MM.1S (cell line): ENCODE data around the gene FBF1.

Source experiments
- DNase-seq: peaks from one replicate; pipeline ENCODE4 v3.0.0-alpha.2; 2015
- H2AFZ ChIP-seq: fragments of 300-600 bp; sonication (generic); 2 replicates; pipeline ENCODE4 v1.6.0; 2016; ENCODE audit warnings: antibody characterized with exemption, low read length
- H3F3A ChIP-seq: fragments of 300-600 bp; sonication (generic); 2 replicates; pipeline ENCODE4 v1.6.1; 2016; ENCODE audit warnings: mild to moderate bottlenecking, antibody characterized with exemption, low read length, moderate library complexity, mixed read lengths; ENCODE audit not compliant: insufficient read depth
- H3K27ac ChIP-seq: fragments of 300-600 bp; sonication (generic); 2 replicates; pipeline ENCODE4 v1.5.1; 2016; ENCODE audit warnings: mild to moderate bottlenecking, low read length
- H3K27me3 ChIP-seq: fragments of 300-600 bp; sonication (generic); replicated peaks from 2 replicates; pipeline ENCODE4 v1.6.0; 2016; ENCODE audit warnings: low read length; ENCODE audit not compliant: insufficient read depth
- H3K36me3 ChIP-seq: fragments of 300-600 bp; sonication (generic); replicated peaks from 2 replicates; pipeline ENCODE4 v1.6.1; 2016; ENCODE audit warnings: mild to moderate bottlenecking, low read length, mixed read lengths; ENCODE audit not compliant: insufficient read depth
- H3K4me1 ChIP-seq: fragments of 300-600 bp; sonication (generic); 2 replicates; pipeline ENCODE4 v1.6.1; 2016; ENCODE audit warnings: low read length, mixed read lengths
- H3K4me2 ChIP-seq: fragments of 300-600 bp; sonication (generic); 2 replicates; pipeline ENCODE4 v1.6.0; 2016; ENCODE audit warnings: low read depth, low read length
- H3K4me3 ChIP-seq: fragments of 300-600 bp; sonication (generic); 2 replicates; pipeline ENCODE4 v1.5.1; 2016; ENCODE audit warnings: low read length, mixed read lengths
- H3K79me2 ChIP-seq: fragments of 300-600 bp; sonication (generic); 2 replicates; pipeline ENCODE4 v1.6.1; 2016; ENCODE audit warnings: mixed run types, low read length, mixed read lengths
- H3K9ac ChIP-seq: fragments of 300-600 bp; sonication (generic); 2 replicates; pipeline ENCODE4 v1.6.1; 2016; ENCODE audit warnings: low read length, mixed read lengths
- H3K9me2 ChIP-seq: fragments of 300-600 bp; sonication (generic); replicated peaks from 2 replicates; pipeline ENCODE4 v1.6.1; 2016; ENCODE audit warnings: mild to moderate bottlenecking, low read length, mixed read lengths; ENCODE audit not compliant: insufficient read depth
- H3K9me3 ChIP-seq: fragments of 300-600 bp; sonication (generic); replicated peaks from 2 replicates; pipeline ENCODE4 v1.6.1; 2016; ENCODE audit warnings: mild to moderate bottlenecking, low read length, mixed read lengths; ENCODE audit not compliant: insufficient read depth
- H4K20me1 ChIP-seq: fragments of 300-600 bp; sonication (generic); 2 replicates; pipeline ENCODE4 v1.6.1; 2016; ENCODE audit warnings: mild to moderate bottlenecking, low read length, moderate library complexity, mixed read lengths; ENCODE audit not compliant: insufficient read depth
- EZH2 ChIP-seq: fragments of 300-600 bp; sonication (generic); optimal IDR thresholded peaks from 2 replicates; pipeline ENCODE3; 2017; ENCODE audit warnings: low read depth, mild to moderate bottlenecking, antibody characterized with exemption, low read length, mixed read lengths
- EZH2phosphoT487 ChIP-seq: fragments of 300-600 bp; sonication (generic); IDR thresholded peaks from 2 replicates; pipeline ENCODE4 v1.6.1; 2018; ENCODE audit warnings: antibody characterized with exemption, low read length
- TF ChIP-seq, protein P1 (sequence below): fragments of 300-600 bp; sonication (generic); IDR thresholded peaks from 2 replicates; pipeline ENCODE4 v1.5.1; 2016; ENCODE audit warnings: antibody characterized with exemption, low read length, mixed read lengths

The FBF1 gene

GRCh38 chr17:75898791-75899190 is 42.1 kb downstream of the FBF1 start:
- DNase-seq = no peak
- Histone ChIP-seq H3K4me2 (no peak overlapping the region), H3K4me3 (no peak overlapping the region), H3K79me2 (peaks cover 45% of the 10 kb centered on the region), H2AFZ (no peak overlapping the region), H4K20me1 (no peaks in the 10 kb centered on the region), H3K27ac (no peak overlapping the region), H3K9me3 (no peaks in the 10 kb centered on the region), H3K4me1 (peaks cover 6% of the 10 kb centered on the region), H3K9ac (no peak overlapping the region), H3K27me3 (no peaks in the 10 kb centered on the region), H3K36me3 (no peaks in the 10 kb centered on the region), H3K9me2 (no peaks in the 10 kb centered on the region), H3F3A (peaks cover 12% of the 10 kb centered on the region)
- TF ChIP-seq EZH2 (no peak), EZH2phosphoT487 (no peak)
- TF ChIP-seq, protein P1, sequence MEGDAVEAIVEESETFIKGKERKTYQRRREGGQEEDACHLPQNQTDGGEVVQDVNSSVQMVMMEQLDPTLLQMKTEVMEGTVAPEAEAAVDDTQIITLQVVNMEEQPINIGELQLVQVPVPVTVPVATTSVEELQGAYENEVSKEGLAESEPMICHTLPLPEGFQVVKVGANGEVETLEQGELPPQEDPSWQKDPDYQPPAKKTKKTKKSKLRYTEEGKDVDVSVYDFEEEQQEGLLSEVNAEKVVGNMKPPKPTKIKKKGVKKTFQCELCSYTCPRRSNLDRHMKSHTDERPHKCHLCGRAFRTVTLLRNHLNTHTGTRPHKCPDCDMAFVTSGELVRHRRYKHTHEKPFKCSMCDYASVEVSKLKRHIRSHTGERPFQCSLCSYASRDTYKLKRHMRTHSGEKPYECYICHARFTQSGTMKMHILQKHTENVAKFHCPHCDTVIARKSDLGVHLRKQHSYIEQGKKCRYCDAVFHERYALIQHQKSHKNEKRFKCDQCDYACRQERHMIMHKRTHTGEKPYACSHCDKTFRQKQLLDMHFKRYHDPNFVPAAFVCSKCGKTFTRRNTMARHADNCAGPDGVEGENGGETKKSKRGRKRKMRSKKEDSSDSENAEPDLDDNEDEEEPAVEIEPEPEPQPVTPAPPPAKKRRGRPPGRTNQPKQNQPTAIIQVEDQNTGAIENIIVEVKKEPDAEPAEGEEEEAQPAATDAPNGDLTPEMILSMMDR = no peak

GRCh38 chr17:75898065-75898464 is 42.8 kb downstream of the FBF1 start:
- Histone ChIP-seq H3K9ac (no peak overlapping the region), H3K4me2 (no peak overlapping the region), H3K9me3 (no peaks in the 10 kb centered on the region), H3K79me2 (peaks cover 37% of the 10 kb centered on the region), H3K27ac (no peak overlapping the region), H3F3A (peaks cover 12% of the 10 kb centered on the region), H3K27me3 (no peaks in the 10 kb centered on the region), H4K20me1 (no peaks in the 10 kb centered on the region), H3K36me3 (no peaks in the 10 kb centered on the region), H3K4me1 (peaks cover 6% of the 10 kb centered on the region), H3K4me3 (no peak overlapping the region), H2AFZ (no peak overlapping the region), H3K9me2 (no peaks in the 10 kb centered on the region)
- DNase-seq = no peak
- no peak for TF ChIP-seq EZH2
- TF ChIP-seq, protein P1 = no peak
- TF ChIP-seq EZH2phosphoT487 = no peak

DNA sequence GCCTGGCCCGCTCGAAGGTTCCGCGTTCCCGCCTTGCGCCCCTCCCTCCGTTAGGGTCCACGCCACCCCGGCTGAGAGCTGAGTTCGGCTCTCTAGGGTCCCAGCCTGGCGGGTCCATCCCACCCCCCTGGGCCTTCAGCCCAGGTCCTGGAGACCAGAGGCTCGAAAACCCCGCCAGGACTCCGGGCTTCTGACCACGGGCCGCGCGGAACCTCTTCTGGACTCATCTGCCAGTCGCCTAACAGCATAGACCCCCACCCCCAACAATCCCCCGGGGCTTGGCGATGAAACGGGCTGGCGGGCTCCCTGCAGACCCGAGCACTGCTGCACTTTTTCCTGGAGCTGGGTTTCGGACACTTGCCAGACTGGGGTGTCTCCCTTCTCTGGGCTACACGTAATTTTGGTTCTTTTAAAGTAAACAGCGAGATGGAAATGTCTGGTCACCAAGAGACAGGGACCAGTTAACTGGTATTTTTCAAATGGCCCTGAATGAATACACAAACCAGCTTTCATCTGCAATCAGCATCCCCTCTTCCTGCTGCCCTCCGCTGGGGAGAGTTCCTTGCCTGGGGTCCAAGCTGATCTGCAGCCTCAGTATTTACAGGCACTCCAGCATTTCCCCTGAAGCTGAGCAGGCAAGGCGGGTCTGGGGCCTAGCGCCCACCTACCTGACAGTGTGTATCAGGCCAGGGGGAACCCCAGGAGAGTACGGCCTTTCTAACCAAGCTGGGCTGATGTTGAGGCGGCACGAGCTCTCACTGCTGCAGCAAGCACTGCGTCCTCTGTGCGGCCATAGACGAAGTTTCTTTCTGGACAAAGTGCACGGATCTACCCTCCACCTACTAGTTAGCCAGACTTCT is 43.5 kb downstream of the FBF1 start:
- no peaks in the 10 kb centered on the region for H4K20me1 ChIP-seq
- no peak for DNase-seq
- peak overlapping the region; percentile 47; the same call in 1 of the 2 replicates for H2AFZ ChIP-seq
- H3K4me1 ChIP-seq = peaks cover 6% of the 10 kb centered on the region
- H3K9ac ChIP-seq = no peak overlapping the region
- H3K9me2 ChIP-seq = no peaks in the 10 kb centered on the region
- H3K4me3 ChIP-seq = no peak overlapping the region
- peaks cover 31% of the 10 kb centered on the region for H3K79me2 ChIP-seq
- TF ChIP-seq EZH2 (no peak), EZH2phosphoT487 (no peak)
- TF ChIP-seq, protein P1 = no peak
- H3F3A ChIP-seq = peaks cover 12% of the 10 kb centered on the region
- no peak overlapping the region for H3K27ac ChIP-seq
- H3K27me3 ChIP-seq = no peaks in the 10 kb centered on the region
- peak overlapping the region; percentile 27; the same call in 1 of the 2 replicates for H3K4me2 ChIP-seq
- no peaks in the 10 kb centered on the region for H3K36me3 ChIP-seq
- H3K9me3 ChIP-seq = no peaks in the 10 kb centered on the region
